ENCODE measurements around the gene GRM3.
"Not testable (repeated sequence)": the region's sequence is repeated elsewhere in the genome, so short reads cannot be mapped to it uniquely, and the experiment has no call there.

The GRM3 gene

DNA sequence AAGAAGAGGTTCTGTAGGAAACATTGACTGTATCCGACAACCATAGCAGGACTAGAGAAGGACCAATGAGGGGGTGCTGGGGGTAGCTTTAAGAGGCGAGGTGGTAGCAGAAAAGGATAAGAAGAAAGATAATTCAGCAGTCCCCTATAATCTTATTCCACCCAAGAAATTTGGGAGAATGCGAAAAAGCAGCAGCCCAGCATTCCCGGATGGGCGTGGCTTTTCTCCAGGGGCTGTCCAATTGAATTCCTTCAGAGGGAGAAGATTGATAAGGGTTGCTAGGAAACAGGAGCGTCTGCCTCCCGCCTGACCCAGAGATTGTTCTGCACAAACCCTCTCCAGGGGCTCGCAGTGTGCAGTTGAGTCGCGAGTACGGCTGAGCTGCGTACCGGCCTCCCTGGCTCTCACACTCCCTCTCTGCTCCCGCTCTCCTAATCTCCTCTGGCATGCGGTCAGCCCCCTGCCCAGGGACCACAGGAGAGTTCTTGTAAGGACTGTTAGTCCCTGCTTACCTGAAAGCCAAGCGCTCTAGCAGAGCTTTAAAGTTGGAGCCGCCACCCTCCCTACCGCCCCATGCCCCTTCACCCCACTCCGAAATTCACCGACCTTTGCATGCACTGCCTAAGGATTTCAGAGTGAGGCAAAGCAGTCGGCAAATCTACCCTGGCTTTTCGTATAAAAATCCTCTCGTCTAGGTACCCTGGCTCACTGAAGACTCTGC lies at the start of gene GRM3:
Gene GRM3 (plus strand): TSS at position 349 of the 721 bp plus-strand sequence. CDS start 121,237 bp downstream, outside the sequence.
- peak in 1 of 2 experiments; percentile 14 for DNase-seq

GRCh38 chr7:86598311-86598710 lies 45.4 kb upstream of the GRM3 start:
- peak; percentile 46 to 52 for DNase-seq

DNA sequence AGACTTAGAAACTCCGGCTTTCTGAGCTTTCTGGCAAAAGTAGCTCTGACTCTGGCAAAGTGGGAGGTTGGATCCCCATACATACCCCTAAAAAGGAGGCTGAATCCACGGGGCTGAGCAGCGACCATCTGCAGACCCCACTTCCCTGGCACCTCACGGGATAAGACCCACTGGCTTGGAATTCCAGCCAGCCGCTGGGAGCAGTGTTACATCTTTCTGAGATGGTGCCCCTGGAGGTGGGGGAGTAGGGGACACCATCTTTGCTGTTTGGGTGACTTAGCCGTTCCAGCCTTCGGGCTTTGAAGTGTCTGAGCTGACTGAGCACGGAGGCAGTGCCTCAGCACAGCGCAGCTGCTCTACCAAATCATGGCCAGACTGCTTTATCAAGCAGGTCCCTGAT lies 45.0 kb upstream of the GRM3 start:
- no peak for DNase-seq

DNA sequence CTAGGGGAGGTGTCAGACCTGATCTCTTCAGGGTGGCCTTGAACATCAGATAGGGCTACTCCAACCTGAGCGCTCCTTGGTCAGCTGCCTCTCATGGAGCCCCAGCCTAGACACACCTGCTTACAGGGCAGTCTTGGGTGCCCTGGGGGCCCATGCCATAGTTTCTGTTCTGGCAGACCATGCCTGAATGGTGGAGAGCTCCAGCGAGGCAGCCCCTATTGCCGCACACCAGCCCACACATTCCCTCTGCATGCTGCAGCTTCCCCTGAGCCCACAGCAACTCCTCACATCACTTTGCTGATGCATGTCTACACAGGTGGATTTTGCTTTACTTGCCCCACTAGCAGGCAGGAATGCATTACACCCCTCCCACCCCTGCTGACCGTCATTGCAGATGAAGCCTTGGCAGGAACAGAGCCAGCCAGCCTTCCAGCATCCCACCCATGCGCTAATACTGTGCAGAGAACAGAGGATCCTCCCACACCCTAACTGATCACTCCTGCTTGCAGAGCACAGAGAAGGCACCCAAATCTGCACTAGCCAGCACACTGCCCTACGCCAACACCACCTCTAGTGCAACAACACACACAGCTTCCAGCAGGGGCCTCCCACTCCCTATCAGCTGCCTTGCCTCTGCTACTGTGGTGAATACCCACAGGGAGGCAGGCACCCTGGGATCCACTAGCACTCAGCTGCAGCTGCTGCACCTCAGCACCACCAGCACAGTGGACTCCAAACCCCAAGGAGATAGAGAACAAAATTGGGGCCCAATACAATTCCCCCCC lies 43.0 kb upstream of the GRM3 start:
- DNase-seq, result no peak

- DNase-seq, result not testable (repeated sequence)
Observed at GRCh38 chr7:86615711-86616110, 28.0 kb upstream of the GRM3 start.

GRCh38 chr7:86644282-86645224 lies 844 bp downstream of the GRM3 start:
- DNase-seq, result peak in 1 of 2 experiments; percentile 4

GRCh38 chr7:86645225-86645608 lies 1.5 kb downstream of the GRM3 start:
- DNase-seq, result no peak

DNA sequence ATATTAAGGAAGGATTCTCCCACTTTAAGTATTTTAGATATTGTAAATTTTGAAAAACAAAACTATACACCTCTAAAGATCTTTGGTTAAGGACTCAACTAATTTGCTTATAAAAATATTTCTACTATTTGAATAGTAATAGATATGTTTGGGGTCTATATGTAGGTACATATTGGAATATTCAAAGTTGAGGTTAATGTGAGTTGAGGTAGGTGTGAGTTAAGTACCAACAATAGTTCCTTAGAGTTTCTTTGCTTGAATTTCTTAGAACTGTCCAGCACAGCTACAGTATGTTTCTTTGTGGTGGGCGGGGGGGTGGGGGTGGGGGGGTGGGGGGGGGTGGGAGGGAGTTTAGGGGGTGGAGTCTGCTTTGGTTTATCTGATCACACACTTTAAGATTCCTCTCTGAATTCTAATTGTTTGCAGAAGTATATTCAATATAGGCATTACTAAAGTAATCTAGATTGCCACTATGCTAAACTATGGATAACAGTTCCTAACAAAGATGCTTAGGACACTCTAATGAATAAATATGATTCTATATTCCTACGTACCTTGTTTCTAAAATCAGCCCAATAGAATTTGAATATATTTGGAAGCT lies 2.1 kb downstream of the GRM3 start:
- no peak for DNase-seq

DNA sequence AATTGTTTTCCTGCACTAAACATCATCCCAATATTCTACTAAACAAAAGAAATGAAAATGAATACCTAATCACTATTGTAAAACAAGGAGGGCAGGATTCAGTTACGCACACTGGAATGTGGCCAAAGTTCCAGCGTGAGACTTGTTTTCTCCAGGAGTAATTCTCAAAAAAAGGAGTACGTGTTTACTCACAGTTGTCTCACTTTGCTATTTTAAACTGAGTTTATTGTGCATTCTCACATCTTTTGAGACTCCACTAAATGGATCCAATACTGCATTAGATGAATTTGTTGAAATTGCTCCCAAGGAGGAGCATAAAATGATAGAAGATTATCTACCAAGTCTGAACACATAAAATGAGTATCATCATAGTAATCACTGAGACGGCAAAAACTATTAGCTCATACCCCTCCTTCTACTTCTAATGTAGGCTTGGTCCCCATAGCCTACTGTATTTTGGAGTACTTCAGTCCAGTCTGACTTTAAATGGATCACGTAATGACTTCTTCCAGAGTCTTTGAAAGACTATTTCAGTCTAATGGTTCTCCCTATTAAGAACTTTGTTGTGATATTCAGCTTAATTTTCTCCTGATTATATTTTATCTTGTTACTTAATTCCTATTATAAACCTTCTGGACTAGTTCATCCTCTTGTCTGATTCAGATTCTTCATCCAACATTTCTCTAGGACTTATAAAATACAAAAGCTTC lies 3.8 kb downstream of the GRM3 start:
- DNase-seq, result no peak

GRCh38 chr7:86648169-86648568 lies 4.5 kb downstream of the GRM3 start:
- DNase-seq, result no peak

DNA sequence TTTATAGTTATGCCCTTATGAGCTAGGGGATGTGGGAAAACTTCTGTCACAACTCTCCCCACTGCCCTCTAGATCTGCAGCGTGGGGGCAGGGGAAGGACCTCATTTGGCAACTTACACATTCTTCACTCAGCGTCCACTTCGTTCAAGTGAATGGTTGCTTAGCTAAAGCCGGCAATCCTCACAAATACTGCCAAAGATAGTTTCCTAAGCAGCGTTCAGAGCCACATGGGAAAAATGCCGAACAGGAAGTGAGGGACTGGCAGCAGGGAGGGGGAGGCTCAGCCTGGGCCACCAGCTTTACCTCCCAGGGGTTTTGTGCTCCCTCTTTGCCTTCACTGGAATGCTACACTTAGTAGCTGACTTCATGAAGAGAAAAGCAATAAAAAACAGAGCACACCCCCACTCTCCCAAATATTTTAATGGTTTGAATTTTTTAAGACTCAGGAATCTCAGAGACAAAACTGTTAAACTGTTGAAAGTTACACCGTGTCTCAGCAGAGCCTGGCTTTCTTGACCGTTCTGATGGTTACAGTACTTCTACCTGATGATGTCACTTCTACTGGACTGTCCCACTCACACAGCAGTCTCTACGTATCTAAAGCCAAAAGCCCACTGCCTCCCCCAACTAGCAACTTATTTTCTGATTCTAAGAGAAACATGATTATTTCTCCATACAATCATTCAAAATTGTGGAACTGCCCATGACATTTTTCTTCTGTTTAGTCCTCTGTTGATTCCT lies 10.4 kb downstream of the GRM3 start:
- no peak for DNase-seq

GRCh38 chr7:86657948-86658347 lies 14.2 kb downstream of the GRM3 start:
- no peak for DNase-seq

DNA sequence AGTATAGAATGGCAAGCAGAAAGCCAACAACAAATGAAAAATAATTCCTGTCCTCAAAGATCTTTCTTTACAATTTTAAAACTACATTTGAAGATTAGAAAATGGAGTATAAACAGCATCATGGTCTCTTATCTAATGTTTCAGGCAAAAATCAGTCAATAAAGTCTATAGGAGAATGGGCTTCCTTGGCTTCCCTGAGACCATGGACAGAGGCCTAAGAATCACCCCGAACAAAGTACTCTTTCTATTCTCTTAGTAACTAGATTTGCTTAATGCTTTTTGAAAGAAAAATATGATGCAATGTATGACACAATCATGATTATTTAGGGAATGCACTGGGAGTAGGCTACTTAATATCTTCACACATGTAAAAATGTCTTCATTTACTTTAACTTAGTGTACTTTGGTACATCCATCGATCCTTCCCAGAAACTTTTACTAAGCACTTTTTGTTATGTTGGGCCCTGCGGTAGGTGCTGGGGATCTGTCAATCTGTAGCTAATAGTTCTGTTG lies 17.3 kb downstream of the GRM3 start:
- no peak for DNase-seq

GRCh38 chr7:86664486-86664885 lies 20.8 kb downstream of the GRM3 start:
- DNase-seq, result no peak

DNA sequence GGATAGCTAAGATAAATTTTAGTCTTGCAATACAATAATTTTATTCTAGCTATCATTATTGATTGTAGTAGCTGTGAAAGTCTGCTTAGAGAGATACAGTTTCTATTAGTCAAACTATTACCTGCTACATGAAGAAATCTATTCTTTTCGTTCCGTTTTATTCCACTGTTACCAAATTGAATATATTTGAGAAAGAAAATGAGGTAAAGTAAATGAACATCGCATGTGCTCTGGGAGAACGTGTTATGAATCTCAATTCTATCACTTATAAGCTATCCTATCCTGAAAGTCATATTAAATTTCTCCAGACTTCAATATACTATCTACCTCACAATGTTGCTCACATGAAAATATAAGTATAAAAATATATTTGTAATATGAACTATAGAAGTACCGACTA lies 21.3 kb downstream of the GRM3 start:
- no peak for DNase-seq

DNA sequence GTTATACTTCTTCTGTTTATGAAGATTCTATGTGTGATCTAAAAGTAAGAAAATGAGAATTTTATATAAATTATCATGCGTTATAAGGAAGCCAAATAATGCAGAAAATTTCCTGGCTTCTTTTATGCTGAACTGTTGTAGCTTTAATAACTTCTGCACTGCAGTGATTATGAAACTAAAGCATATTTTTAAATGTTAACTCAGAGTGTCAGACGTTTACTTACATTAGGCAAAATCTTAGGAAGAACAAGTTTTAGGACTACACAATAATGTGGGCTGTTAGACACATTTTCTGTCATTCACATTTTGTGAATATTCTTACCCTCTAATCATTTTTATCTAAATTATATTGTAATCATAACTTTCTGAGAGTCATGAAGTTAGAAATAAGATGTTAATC lies 22.0 kb downstream of the GRM3 start:
- DNase-seq, result no peak

DNA sequence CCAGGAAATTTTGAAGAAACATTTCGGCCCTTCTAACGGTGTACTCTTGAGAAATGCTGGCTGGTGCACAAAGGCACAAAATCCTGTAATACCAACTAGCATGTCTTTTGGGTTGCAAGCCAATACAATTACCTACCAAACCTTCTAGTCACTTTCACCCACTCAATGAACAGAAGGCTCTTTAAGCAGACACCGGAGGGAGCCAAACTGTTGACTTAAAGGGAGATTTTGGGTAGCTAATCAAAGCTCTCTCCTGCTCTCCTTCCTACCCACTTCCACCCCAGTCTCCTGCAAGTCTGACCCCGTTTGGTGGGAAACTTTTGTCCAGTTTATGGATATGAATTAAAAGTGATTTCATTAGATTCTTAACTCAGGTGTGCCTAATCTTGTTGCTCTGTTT lies 24.0 kb downstream of the GRM3 start:
- DNase-seq, result no peak

GRCh38 chr7:86668315-86668714 lies 24.6 kb downstream of the GRM3 start:
- no peak for DNase-seq

DNA sequence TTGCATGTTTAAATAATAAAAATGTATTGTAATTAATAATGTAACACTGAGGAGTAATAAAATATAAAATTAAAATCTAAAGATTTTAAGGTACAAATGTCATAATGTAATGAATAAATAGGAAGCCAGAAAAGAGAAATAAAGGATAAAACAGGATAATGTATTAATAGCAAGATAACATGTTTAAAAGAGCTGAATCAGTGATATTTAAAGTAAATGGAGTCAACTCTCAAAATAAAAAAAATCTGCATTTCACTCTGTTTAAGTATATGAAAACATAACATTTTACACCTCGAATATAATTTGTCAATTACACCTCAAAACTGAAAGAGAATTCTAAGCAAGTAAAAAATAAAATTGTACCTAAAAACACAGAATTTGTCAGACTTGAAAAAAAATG lies 44.1 kb downstream of the GRM3 start:
- DNase-seq, result no peak

- DNase-seq, result no peak
Observed at GRCh38 chr7:86689363-86689762, 45.7 kb downstream of the GRM3 start.

DNA sequence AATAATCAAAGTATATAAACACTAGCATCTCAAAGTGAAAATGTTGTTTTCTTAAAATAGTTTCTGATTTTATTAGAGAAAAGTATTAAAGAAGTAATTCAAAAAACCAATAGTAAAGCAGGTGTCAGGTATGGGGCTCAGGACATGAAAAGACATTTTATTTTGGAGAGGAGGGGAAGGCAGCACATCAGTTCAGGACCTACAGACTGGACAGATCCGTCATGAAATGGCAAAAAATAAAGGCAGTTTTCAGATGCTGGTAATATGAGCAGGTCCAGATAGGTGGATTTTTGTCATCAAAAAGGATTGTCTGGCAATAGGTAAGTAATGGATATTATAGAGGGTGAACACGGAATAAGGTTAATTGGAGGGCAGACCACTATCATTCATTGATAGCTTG lies 49.0 kb downstream of the GRM3 start:
- DNase-seq, result no peak
